Ascending aorta (tissue), 2 donors: ENCODE data around the gene HSDL2. TPM values are rescaled to one million over a fixed set of nuclear protein-coding genes. Genes with fewer than 3 reads are reported as not detected.

Experiments
- DNase-seq, 2 donors: peaks; one replicate each; pipeline ENCODE4 v3.0.0-alpha.2; 2019; ENCODE audit warnings: low spot score in 2 of 2
- H3K27ac ChIP-seq, 2 donors: fragments of 200-600 bp; sonication (generic); one replicate each; pipeline ENCODE4 v1.5.1; 2016 to 2017; ENCODE audit warnings: mild to moderate bottlenecking in 1 of 2
- H3K27me3 ChIP-seq: fragments of 200-600 bp; sonication (generic); one replicate; pipeline ENCODE4 v1.5.1; 2017
- H3K36me3 ChIP-seq, 2 donors: fragments of 200-600 bp; sonication (generic); one replicate each; pipeline ENCODE4 v1.5.1; 2016
- H3K4me1 ChIP-seq, 2 donors: fragments of 200-600 bp; sonication (generic); one replicate each; pipeline ENCODE4 v1.5.1; 2016 to 2017; ENCODE audit warnings: mild to moderate bottlenecking in 1 of 2
- H3K4me3 ChIP-seq, 2 donors: fragments of 200-600 bp; sonication (generic); one replicate each; pipeline ENCODE4 v1.5.1; 2016 to 2017; ENCODE audit warnings: mild to moderate bottlenecking in 1 of 2
- H3K9me3 ChIP-seq, 2 donors: fragments of 200-600 bp; sonication (generic); one replicate each; pipeline ENCODE4 v1.5.1; 2016
- intact Hi-C: fragments of 100-400 bp; cut with DNase I; formaldehyde crosslinking; loops from one replicate; pipeline ENCODE4 v1.15.1; 2023
- total RNA-seq: library from RNA; depleted of rRNA; stranded (reverse); fragments of >200 nt; gene quantifications from one replicate; pipeline ENCODE4 v1.1.0, GENCODE V29; 2016
- TF ChIP-seq, protein P1 (sequence below), 3 experiments: fragments of 200-600 bp in 2 of 3; fragments of 450-650 bp in 1 of 3; sonication (generic) in 2 of 3; IDR thresholded peaks; one replicate each; pipeline ENCODE4 v1.5.1; 2016 to 2019; ENCODE audit warnings: antibody characterized with exemption in 3 of 3, mild to moderate bottlenecking in 1 of 3, moderate library complexity in 1 of 3

HSDL2 gene
- total RNA-seq, 1 donor from 2014 or later = 18.6 TPM

DNA sequence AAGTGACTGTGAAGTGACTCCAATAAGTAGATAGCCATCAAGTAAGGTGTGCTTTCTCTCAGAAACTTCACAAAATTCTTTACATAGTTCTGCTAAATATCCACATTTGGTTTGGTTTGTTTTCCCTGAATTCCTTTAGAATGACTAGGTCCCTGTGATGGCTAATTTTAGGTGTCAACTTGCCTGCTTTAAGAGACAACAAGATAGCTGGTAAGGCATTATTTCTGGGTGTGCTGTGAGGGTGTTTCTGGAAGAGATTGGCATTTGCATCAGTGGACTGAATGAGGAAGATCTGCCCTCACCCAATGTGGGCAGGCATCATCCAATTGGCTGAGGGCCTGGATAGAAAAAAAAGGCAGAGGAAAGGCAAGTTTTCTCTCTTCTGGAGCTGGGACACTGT is 38.2 kb upstream of the HSDL2 start:
- TF ChIP-seq, protein P1, sequence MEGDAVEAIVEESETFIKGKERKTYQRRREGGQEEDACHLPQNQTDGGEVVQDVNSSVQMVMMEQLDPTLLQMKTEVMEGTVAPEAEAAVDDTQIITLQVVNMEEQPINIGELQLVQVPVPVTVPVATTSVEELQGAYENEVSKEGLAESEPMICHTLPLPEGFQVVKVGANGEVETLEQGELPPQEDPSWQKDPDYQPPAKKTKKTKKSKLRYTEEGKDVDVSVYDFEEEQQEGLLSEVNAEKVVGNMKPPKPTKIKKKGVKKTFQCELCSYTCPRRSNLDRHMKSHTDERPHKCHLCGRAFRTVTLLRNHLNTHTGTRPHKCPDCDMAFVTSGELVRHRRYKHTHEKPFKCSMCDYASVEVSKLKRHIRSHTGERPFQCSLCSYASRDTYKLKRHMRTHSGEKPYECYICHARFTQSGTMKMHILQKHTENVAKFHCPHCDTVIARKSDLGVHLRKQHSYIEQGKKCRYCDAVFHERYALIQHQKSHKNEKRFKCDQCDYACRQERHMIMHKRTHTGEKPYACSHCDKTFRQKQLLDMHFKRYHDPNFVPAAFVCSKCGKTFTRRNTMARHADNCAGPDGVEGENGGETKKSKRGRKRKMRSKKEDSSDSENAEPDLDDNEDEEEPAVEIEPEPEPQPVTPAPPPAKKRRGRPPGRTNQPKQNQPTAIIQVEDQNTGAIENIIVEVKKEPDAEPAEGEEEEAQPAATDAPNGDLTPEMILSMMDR (IDR thresholded peaks at IDR 0.05) = no peak
- intact Hi-C loops = no loop called here
- H3K9me3 ChIP-seq = no peaks in the 10 kb centered on the region
- peaks cover 0 to 8% of the 10 kb centered on the region in 2 donors for H3K4me1 ChIP-seq
- H3K36me3 ChIP-seq = no peaks in the 10 kb centered on the region
- DNase-seq = no peak
- no peaks in the 10 kb centered on the region for H3K27me3 ChIP-seq
- no peak overlapping the region for H3K4me3 ChIP-seq
- peak overlapping the region in 1 of 2 donors; percentile 49 for H3K27ac ChIP-seq

DNA sequence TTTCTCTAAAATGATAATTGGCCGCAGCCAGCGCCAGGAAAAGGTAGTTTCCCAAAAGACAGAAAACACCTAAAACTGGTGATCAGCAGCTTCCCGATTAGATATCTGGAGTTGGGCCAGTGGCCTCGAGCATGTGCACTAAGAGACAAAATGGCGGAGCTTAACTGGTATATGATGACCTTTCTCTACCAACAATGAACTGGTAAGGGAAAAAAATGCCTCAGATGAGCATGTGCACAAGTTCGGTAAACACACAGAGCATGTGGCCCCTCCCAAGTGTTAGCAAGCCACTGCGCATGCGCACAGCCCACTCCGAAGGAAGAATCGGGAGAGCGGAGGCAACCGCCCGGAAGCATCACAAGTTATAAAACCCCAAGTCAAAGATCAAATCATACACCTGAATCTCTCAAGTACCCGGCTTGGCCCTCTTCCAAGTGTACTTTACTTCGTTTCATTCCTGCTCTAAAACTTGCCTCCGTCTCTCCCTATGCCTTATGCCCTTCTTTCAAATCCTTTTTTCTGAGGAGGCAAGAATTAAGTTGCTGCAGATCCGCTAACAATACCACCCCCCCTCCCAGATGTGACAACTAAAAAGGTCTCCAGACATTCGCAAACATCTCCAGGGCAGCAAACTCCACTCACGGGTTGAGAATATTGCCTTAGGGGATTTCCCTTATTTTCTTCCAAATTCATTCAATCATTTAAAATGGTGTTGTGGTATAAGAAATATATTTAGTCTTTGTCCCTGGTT is 31.5 kb upstream of the HSDL2 start:
- H3K4me3 ChIP-seq = peak overlapping the region; percentile 50 to 65
- no peaks in the 10 kb centered on the region for H3K27me3 ChIP-seq
- H3K27ac ChIP-seq = no peak overlapping the region
- TF ChIP-seq, protein P1 (IDR thresholded peaks at IDR 0.05) = no peak
- DNase-seq = peak; percentile 17 to 82
- intact Hi-C loops = no loop called here
- no peaks in the 10 kb centered on the region for H3K4me1 ChIP-seq
- H3K36me3 ChIP-seq = no peaks in the 10 kb centered on the region
- no peaks in the 10 kb centered on the region for H3K9me3 ChIP-seq

DNA sequence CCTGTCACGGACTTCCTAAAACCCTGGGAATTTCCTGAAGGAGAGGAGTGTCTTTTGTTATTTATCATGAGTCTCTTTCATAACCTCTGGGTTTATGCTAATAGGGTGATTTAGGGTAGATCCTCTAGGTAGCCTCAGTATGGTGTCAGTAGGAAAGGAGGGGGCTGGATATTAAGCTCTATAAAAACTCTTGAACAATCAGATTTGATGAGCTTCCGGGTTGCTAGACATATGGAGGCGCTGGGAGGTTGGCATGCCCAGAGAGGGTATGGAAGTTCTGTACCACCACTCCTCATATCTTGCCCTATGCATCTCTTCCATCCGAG is 30.9 kb upstream of the HSDL2 start:
- Histone ChIP-seq H3K9me3 (no peaks in the 10 kb centered on the region), H3K4me1 (no peaks in the 10 kb centered on the region), H3K36me3 (no peaks in the 10 kb centered on the region), H3K27ac (no peak overlapping the region), H3K4me3 (peak overlapping the region; percentile 50 to 65), H3K27me3 (no peaks in the 10 kb centered on the region)
- TF ChIP-seq, protein P1 (IDR thresholded peaks at IDR 0.05) = no peak
- no peak for DNase-seq
- intact Hi-C loops = no loop called here

DNA sequence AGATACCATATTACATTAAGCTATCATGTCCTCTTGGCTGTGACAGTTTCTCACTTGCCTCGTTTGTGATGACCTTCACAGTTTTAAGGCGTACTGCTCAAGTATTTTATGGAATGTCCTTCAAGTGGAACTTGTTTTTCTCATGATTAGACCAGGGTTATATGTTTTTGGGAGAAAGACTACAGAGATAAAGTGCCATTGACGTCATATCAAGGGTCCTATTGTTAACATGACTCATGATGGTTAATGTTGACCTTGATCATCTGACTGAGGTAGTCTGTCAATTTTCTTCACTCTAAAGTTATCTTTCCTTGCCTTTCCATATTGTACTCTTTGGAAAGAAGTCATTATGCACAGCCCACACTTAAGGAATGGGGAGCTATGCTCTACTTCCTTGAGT is 28.7 kb upstream of the HSDL2 start:
- intact Hi-C loops = no loop called here
- Histone ChIP-seq H3K9me3 (no peaks in the 10 kb centered on the region), H3K4me1 (no peaks in the 10 kb centered on the region), H3K27ac (no peak overlapping the region), H3K27me3 (no peaks in the 10 kb centered on the region), H3K4me3 (no peak overlapping the region), H3K36me3 (no peaks in the 10 kb centered on the region)
- no peak for DNase-seq
- TF ChIP-seq, protein P1 (IDR thresholded peaks at IDR 0.05) = no peak

DNA sequence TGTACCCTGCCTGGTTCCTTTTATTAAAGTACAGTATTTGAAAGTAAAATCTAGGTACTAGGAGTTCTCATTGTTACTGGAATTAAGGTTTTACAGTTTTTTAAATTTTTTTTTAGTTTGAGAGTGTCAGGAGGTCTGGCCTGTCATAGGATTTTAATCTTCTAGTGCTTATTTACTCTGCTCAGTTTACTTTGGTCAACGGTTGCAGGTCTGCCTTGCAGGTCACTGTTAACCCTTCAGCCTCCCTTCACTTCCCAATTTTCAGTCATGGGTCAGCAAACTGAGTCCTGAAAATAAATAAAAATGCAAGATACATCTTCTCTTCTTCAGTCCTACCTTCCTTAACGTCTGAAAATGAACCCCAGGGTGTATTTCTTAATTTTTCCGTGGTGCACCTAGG is 27.7 kb upstream of the HSDL2 start:
- no peak overlapping the region for H3K4me3 ChIP-seq
- no peak overlapping the region for H3K27ac ChIP-seq
- no peaks in the 10 kb centered on the region for H3K4me1 ChIP-seq
- H3K27me3 ChIP-seq = no peaks in the 10 kb centered on the region
- H3K9me3 ChIP-seq = no peaks in the 10 kb centered on the region
- TF ChIP-seq, protein P1 (IDR thresholded peaks at IDR 0.05) = no peak
- no peaks in the 10 kb centered on the region for H3K36me3 ChIP-seq
- no peak for DNase-seq
- intact Hi-C loops = no loop called here
